HEK293 (cell line): ENCODE measurements around the gene YY2.
A peak's percentile ranks its signal among the peaks of the same experiment; 100 is the strongest.

Experiments used
- BCL6B ChIP-seq: fragments of 450-650 bp; formaldehyde crosslinking; IDR thresholded peaks from 2 replicates; pipeline ENCODE4 v1.5.1; 2017; ENCODE audit warnings: missing biosample characterization, missing genetic modification characterization
- EGR2 ChIP-seq: fragments of 450-650 bp; formaldehyde crosslinking; IDR thresholded peaks from 2 replicates; pipeline ENCODE4 v1.5.1; 2016; ENCODE audit warnings: low read depth, missing biosample characterization, missing genetic modification characterization
- ELK4 ChIP-seq: IDR thresholded peaks from 2 replicates; pipeline ENCODE4 v1.6.1; 2011; ENCODE audit warnings: mild to moderate bottlenecking, low read depth, low read length, borderline replicate concordance
- GLI4 ChIP-seq: fragments of 450-650 bp; formaldehyde crosslinking; IDR thresholded peaks from 2 replicates; pipeline ENCODE4 v1.5.1; 2016; ENCODE audit warnings: missing biosample characterization, missing genetic modification characterization
- KLF10 ChIP-seq: fragments of 450-650 bp; IDR thresholded peaks from 2 replicates; pipeline ENCODE4 v1.5.1; 2018; ENCODE audit warnings: missing biosample characterization, mild to moderate bottlenecking, missing genetic modification characterization
- KLF17 ChIP-seq: fragments of 450-650 bp; formaldehyde crosslinking; IDR thresholded peaks from 2 replicates; pipeline ENCODE4 v1.5.1; 2016; ENCODE audit warnings: missing biosample characterization, missing genetic modification characterization
- ZBTB10 ChIP-seq: fragments of 450-650 bp; formaldehyde crosslinking; IDR thresholded peaks from 2 replicates; pipeline ENCODE4 v1.5.1; 2016; ENCODE audit warnings: missing biosample characterization, missing genetic modification characterization
- ZFP41 ChIP-seq: fragments of 450-650 bp; formaldehyde crosslinking; IDR thresholded peaks from 2 replicates; pipeline ENCODE4 v1.5.1; 2016; ENCODE audit warnings: missing biosample characterization, missing genetic modification characterization, borderline replicate concordance
- ZIC2 ChIP-seq: fragments of 450-650 bp; formaldehyde crosslinking; IDR thresholded peaks from 2 replicates; pipeline ENCODE4 v1.5.1; 2016; ENCODE audit warnings: missing biosample characterization, missing genetic modification characterization
- ZNF112 ChIP-seq: fragments of 450-650 bp; formaldehyde crosslinking; IDR thresholded peaks from 2 replicates; pipeline ENCODE4 v1.5.0; 2017; ENCODE audit warnings: missing biosample characterization, missing genetic modification characterization
- ZNF133 ChIP-seq: fragments of 450-650 bp; formaldehyde crosslinking; IDR thresholded peaks from 2 replicates; pipeline ENCODE4 v1.5.1; 2016; ENCODE audit warnings: missing biosample characterization, missing genetic modification characterization
- ZNF174 ChIP-seq: fragments of 450-650 bp; formaldehyde crosslinking; IDR thresholded peaks from 2 replicates; pipeline ENCODE4 v1.5.0; 2017; ENCODE audit warnings: missing biosample characterization, mild to moderate bottlenecking, missing genetic modification characterization
- ZNF2 ChIP-seq: fragments of 450-650 bp; formaldehyde crosslinking; IDR thresholded peaks from 2 replicates; pipeline ENCODE4 v1.5.1; 2016; ENCODE audit warnings: missing biosample characterization, missing genetic modification characterization
- ZNF221 ChIP-seq: fragments of 450-650 bp; formaldehyde crosslinking; IDR thresholded peaks from 2 replicates; pipeline ENCODE4 v1.5.1; 2017; ENCODE audit warnings: missing biosample characterization, missing genetic modification characterization, borderline replicate concordance
- ZNF223 ChIP-seq: fragments of 450-650 bp; formaldehyde crosslinking; IDR thresholded peaks from 2 replicates; pipeline ENCODE4 v1.5.1; 2016; ENCODE audit warnings: missing biosample characterization, missing genetic modification characterization
- ZNF280D ChIP-seq: fragments of 450-650 bp; formaldehyde crosslinking; IDR thresholded peaks from 2 replicates; pipeline ENCODE4 v1.5.1; 2016; ENCODE audit warnings: missing biosample characterization, missing genetic modification characterization
- ZNF335 ChIP-seq: fragments of 450-650 bp; formaldehyde crosslinking; conservative IDR thresholded peaks from 2 replicates; pipeline ENCODE4 v1.5.1; 2016; ENCODE audit warnings: missing biosample characterization, missing genetic modification characterization
- ZNF391 ChIP-seq: fragments of 450-650 bp; formaldehyde crosslinking; IDR thresholded peaks from 2 replicates; pipeline ENCODE4 v1.5.1; 2016; ENCODE audit warnings: low read depth, missing biosample characterization, missing genetic modification characterization, borderline replicate concordance
- ZNF513 ChIP-seq: fragments of 450-650 bp; IDR thresholded peaks from 2 replicates; pipeline ENCODE4 v1.5.1; 2018; ENCODE audit warnings: missing biosample characterization, missing genetic modification characterization
- ZNF514 ChIP-seq: fragments of 450-650 bp; formaldehyde crosslinking; IDR thresholded peaks from 2 replicates; pipeline ENCODE4 v1.5.1; 2016; ENCODE audit warnings: missing biosample characterization, missing genetic modification characterization
- ZNF548 ChIP-seq: fragments of 450-650 bp; formaldehyde crosslinking; IDR thresholded peaks from 2 replicates; pipeline ENCODE4 v1.5.1; 2016; ENCODE audit warnings: missing biosample characterization, missing genetic modification characterization
- ZNF596 ChIP-seq: fragments of 450-650 bp; IDR thresholded peaks from 2 replicates; pipeline ENCODE4 v1.5.0; 2018; ENCODE audit warnings: missing biosample characterization, mild to moderate bottlenecking, missing genetic modification characterization, moderate library complexity
- ZNF600 ChIP-seq: fragments of 450-650 bp; formaldehyde crosslinking; IDR thresholded peaks from 2 replicates; pipeline ENCODE4 v1.5.1; 2016; ENCODE audit warnings: missing biosample characterization, missing genetic modification characterization
- ZNF610 ChIP-seq: fragments of 450-650 bp; formaldehyde crosslinking; IDR thresholded peaks from 2 replicates; pipeline ENCODE4 v1.5.1; 2016; ENCODE audit warnings: missing biosample characterization, missing genetic modification characterization, borderline replicate concordance
- ZNF747 ChIP-seq: fragments of 450-650 bp; formaldehyde crosslinking; IDR thresholded peaks from 2 replicates; pipeline ENCODE4 v1.5.1; 2016; ENCODE audit warnings: missing biosample characterization, missing genetic modification characterization
- ZNF785 ChIP-seq: fragments of 450-650 bp; formaldehyde crosslinking; IDR thresholded peaks from 2 replicates; pipeline ENCODE4 v1.5.1; 2016; ENCODE audit warnings: missing biosample characterization, missing genetic modification characterization
- ZSCAN4 ChIP-seq: fragments of 450-650 bp; formaldehyde crosslinking; IDR thresholded peaks from 2 replicates; pipeline ENCODE4 v1.5.1; 2017; ENCODE audit warnings: missing biosample characterization, missing genetic modification characterization

Gene YY2

GRCh38 chrX:21839334-21840192, 16.2 kb upstream of the YY2 start, which contains the start of gene MBTPS2 (continued):
- TF ChIP-seq ELK4, result no peak
- TF ChIP-seq ZNF548 (tag by site-specific recombination), result no peak
- TF ChIP-seq KLF17 (tag by site-specific recombination), result peak; percentile 85; the same call in 1 of the 2 replicates
- no peak for TF ChIP-seq ZNF280D (tag by site-specific recombination)
- no peak for TF ChIP-seq ZIC2 (tag by site-specific recombination)
- TF ChIP-seq KLF10 (tag by site-specific recombination), result peak; percentile 44; the same call in 1 of the 2 replicates
- peak; percentile 91 for TF ChIP-seq ZNF335 (tag by site-specific recombination)
- TF ChIP-seq ZNF747 (tag by site-specific recombination), result no peak
- TF ChIP-seq ZNF391 (tag by site-specific recombination), result 0 out of 2 replicates have a peak, but pooled peaks have one; percentile 66
- TF ChIP-seq BCL6B (tag by site-specific recombination), result no peak
- TF ChIP-seq ZNF133, result no peak
- TF ChIP-seq ZNF785, result 0 out of 2 replicates have a peak, but pooled peaks have one; percentile 57
- no peak for TF ChIP-seq ZBTB10
- no peak for TF ChIP-seq ZNF221 (tag by site-specific recombination)
- TF ChIP-seq ZNF2 (tag by site-specific recombination), result peak; percentile 95
- TF ChIP-seq ZNF596 (tag by site-specific recombination), result peak; percentile 19; the same call in 1 of the 2 replicates
- peak; percentile 62 for TF ChIP-seq ZSCAN4 (tag by site-specific recombination)
- TF ChIP-seq ZNF600 (tag by site-specific recombination), result peak; percentile 73
- TF ChIP-seq ZNF112 (tag by site-specific recombination), result no peak
- no peak for TF ChIP-seq ZNF174 (tag by site-specific recombination)
- TF ChIP-seq ZNF514 (tag by site-specific recombination), result no peak
- no peak for TF ChIP-seq ZFP41 (tag by site-specific recombination)
- TF ChIP-seq EGR2 (tag by site-specific recombination), result no peak
- TF ChIP-seq ZNF513 (tag by site-specific recombination), result no peak
- 0 out of 2 replicates have a peak, but pooled peaks have one; percentile 39 for TF ChIP-seq ZNF223
- TF ChIP-seq ZNF610 (tag by site-specific recombination), result peak; percentile 72; the same call in 1 of the 2 replicates
- TF ChIP-seq GLI4, result peak; percentile 71; the same call in 1 of the 2 replicates
